Camera-type eye (tissue), 1 donor: ENCODE data around the gene PAX2. TPM values are rescaled to one million over a fixed set of nuclear protein-coding genes. Genes with fewer than 3 reads are reported as not detected.

Experiments used
- total RNA-seq: library from RNA; depleted of rRNA; stranded (reverse); fragments of >200 nt; gene quantifications from one replicate; pipeline ENCODE4 v1.2.3, GENCODE V29; 2014

PAX2 gene
- total RNA-seq, result 5.2 TPM

GRCh38 chr10:100744987-100745881 is at the start of gene PAX2:
Gene PAX2 (plus strand): TSS chr10:100745582. CDS start chr10:100746261, 679 bp downstream.

Other genes with a start within 250 kb of the PAX2 start
- 8.2 TPM for gene SEC31B, start 225.7 kb upstream of the PAX2 start, total RNA-seq
- gene NDUFB8, start 215.7 kb upstream of the PAX2 start, total RNA-seq, result 108 TPM
- 21.9 TPM for gene HIF1AN, start 209.6 kb upstream of the PAX2 start, total RNA-seq
- 64.1 TPM for gene SLF2, start 167.4 kb downstream of the PAX2 start, total RNA-seq
- gene SEMA4G, start 223.9 kb downstream of the PAX2 start, total RNA-seq, result 6.6 TPM
- 50.3 TPM for gene MRPL43, start 241.9 kb downstream of the PAX2 start, total RNA-seq
- gene TWNK, start 242.0 kb downstream of the PAX2 start, total RNA-seq, result 8.5 TPM